Lower lobe of right lung (tissue), 2 donors: ENCODE results near the gene OR52J3. TPM values are rescaled to one million over a fixed set of nuclear protein-coding genes. Genes with fewer than 3 reads are reported as not detected.

ENCODE experiments used
- ATAC-seq, 2 donors: fragments of 200-7000 bp; cut with Tn5 transposase; one replicate each; pipeline ENCODE4 v1.9.1; 2020 to 2022; ENCODE audit warnings: mild to moderate bottlenecking in 2 of 2, moderate library complexity in 2 of 2
- DNase-seq: peaks from one replicate; pipeline ENCODE4 v3.0.0-alpha.2; 2020
- H3K27ac ChIP-seq: fragments of 200-600 bp; one replicate; pipeline ENCODE4 v1.8.0; 2022
- H3K27me3 ChIP-seq: fragments of 200-600 bp; one replicate; pipeline ENCODE4 v1.8.0; 2022; ENCODE audit warnings: low read depth
- H3K36me3 ChIP-seq: fragments of 200-600 bp; one replicate; pipeline ENCODE4 v1.8.0; 2022; ENCODE audit warnings: mild to moderate bottlenecking
- H3K4me1 ChIP-seq: fragments of 200-600 bp; one replicate; pipeline ENCODE4 v1.8.0; 2022
- H3K4me3 ChIP-seq: fragments of 200-600 bp; one replicate; pipeline ENCODE4 v1.8.0; 2022; ENCODE audit warnings: mild to moderate bottlenecking
- H3K9me3 ChIP-seq: fragments of 200-600 bp; one replicate; pipeline ENCODE4 v1.8.0; 2022
- CTCF ChIP-seq: fragments of 200-600 bp; IDR thresholded peaks from one replicate; pipeline ENCODE4 v1.8.0; 2022; ENCODE audit warnings: antibody characterized with exemption, mild to moderate bottlenecking
- intact Hi-C: fragments of 100-400 bp; cut with DNase I; formaldehyde crosslinking; loops from one replicate; pipeline ENCODE4 v1.11.0; 2022
- total RNA-seq: library from RNA; stranded (reverse); fragmentation: NEBNext Ultra II Directional; extraction: Animal tissue kit (Norgen Biotek cat#: 25700); gene quantifications from one replicate; pipeline ENCODE4 v1.2.1, GENCODE V29; 2021
- donor health status: DM: no; HTN: yes; CAD: no; lungs with severe emphysema.

OR52J3 gene
- total RNA-seq, 1 donor from 2014 or later = not detected

- DNase-seq (no peak), ATAC-seq (no peak)
- H3K9me3 ChIP-seq = no peaks in the 10 kb centered on the region
- no peak overlapping the region for H3K4me3 ChIP-seq
- H3K4me1 ChIP-seq = no peaks in the 10 kb centered on the region
- no peaks in the 10 kb centered on the region for H3K36me3 ChIP-seq
- no peak for TF ChIP-seq CTCF
- intact Hi-C loops = no loop called here
- no peaks in the 10 kb centered on the region for H3K27me3 ChIP-seq
- no peak overlapping the region for H3K27ac ChIP-seq
These were observed 46.7 kb downstream of the OR52J3 start for GRCh38 chr11:5092821-5093585.

GRCh38 chr11:5096011-5096410, 49.7 kb downstream of the OR52J3 start:
- Histone ChIP-seq H3K4me3 (no peak overlapping the region), H3K27ac (no peak overlapping the region), H3K9me3 (no peaks in the 10 kb centered on the region), H3K4me1 (no peaks in the 10 kb centered on the region), H3K36me3 (no peaks in the 10 kb centered on the region), H3K27me3 (no peaks in the 10 kb centered on the region)
- intact Hi-C loops = no loop called here
- TF ChIP-seq CTCF = no peak
- ATAC-seq (no peak), DNase-seq (no peak)

Other genes starting within 250 kb of the OR52J3 start
- gene OR52R1, start 242.1 kb upstream of the OR52J3 start, total RNA-seq = not detected
- gene OR51F2, start 225.2 kb upstream of the OR52J3 start, total RNA-seq = not detected
- not detected for gene OR51S1, start 197.3 kb upstream of the OR52J3 start, total RNA-seq
- gene OR51T1, start 164.6 kb upstream of the OR52J3 start, total RNA-seq = not detected
- not detected for gene OR51A7, start 142.7 kb upstream of the OR52J3 start, total RNA-seq
- not detected for gene OR51G2, start 127.2 kb upstream of the OR52J3 start, total RNA-seq
- not detected for gene OR51G1, start 122.2 kb upstream of the OR52J3 start, total RNA-seq
- not detected for gene OR51A4, start 98.9 kb upstream of the OR52J3 start, total RNA-seq
- gene OR51A2, start 90.8 kb upstream of the OR52J3 start, total RNA-seq = not detected
- not detected for gene OR51L1, start 51.7 kb upstream of the OR52J3 start, total RNA-seq
- not detected for gene OR52E2, start 13.1 kb downstream of the OR52J3 start, total RNA-seq
- not detected for gene OR52E1, start 23.0 kb downstream of the OR52J3 start, total RNA-seq
- gene OR52A5, start 91.8 kb downstream of the OR52J3 start, total RNA-seq = not detected
- not detected for gene OR52A1, start 108.2 kb downstream of the OR52J3 start, total RNA-seq
- not detected for gene OR51V1, start 154.2 kb downstream of the OR52J3 start, total RNA-seq
- 323 TPM for gene HBB, start 180.5 kb downstream of the OR52J3 start, total RNA-seq
- not detected for gene HBD, start 188.0 kb downstream of the OR52J3 start, total RNA-seq
- not detected for gene HBG1, start 203.3 kb downstream of the OR52J3 start, total RNA-seq
- 0.89 TPM for gene HBG2, start 208.3 kb downstream of the OR52J3 start, total RNA-seq
- gene HBE1, start 223.4 kb downstream of the OR52J3 start, total RNA-seq = not detected